ENCODE results near the gene KCNJ12.
"Not testable (repeated sequence)": the region's sequence is repeated elsewhere in the genome, so short reads cannot be mapped to it uniquely, and the experiment has no call there.

- TF ChIP-seq CTCF, POLR2A (IDR thresholded peaks at IDR 0.05): not testable (repeated sequence)
Observed at GRCh38 chr17:21434976-21435375, 58.8 kb downstream of the KCNJ12 start.

Measured in adrenal gland (tissue), 5 donors.